T-helper 2 cell treated with Interferon-gamma antibody and Interleukin-4, amounts not matched to agents 100 ng/mL and 5 ng/mL, for 36 hours (primary cell): ENCODE measurements around the gene PRPF40B. TPM values are rescaled to one million over a fixed set of nuclear protein-coding genes. Genes with fewer than 3 reads are reported as not detected.
"Not testable (repeated sequence)": the region's sequence is repeated elsewhere in the genome, so short reads cannot be mapped to it uniquely, and the experiment has no call there.

ENCODE experiments used
- intact Hi-C: fragments of 100-400 bp; cut with micrococcal nuclease; formaldehyde crosslinking; loops from one replicate; pipeline ENCODE4 v1.15.1; 2023
- total RNA-seq: library from RNA; stranded (reverse); gene quantifications from 2 replicates; pipeline ENCODE4 v1.2.3, GENCODE V29; 2022

PRPF40B gene
- total RNA-seq, 1 donor from 2014 or later: 10.1 TPM

GRCh38 chr12:49609059-49609874 is 14.1 kb upstream of the PRPF40B start:
- intact Hi-C loops: no loop called here

- intact Hi-C loops: no loop called here
Measured at GRCh38 chr12:49609875-49610154, 13.5 kb upstream of the PRPF40B start.

- intact Hi-C loops: not testable (repeated sequence)
Measured at GRCh38 chr12:49610785-49611184, 12.6 kb upstream of the PRPF40B start.

GRCh38 chr12:49612210-49612609 is 11.2 kb upstream of the PRPF40B start:
- intact Hi-C loops: no loop called here

- intact Hi-C loops: no loop called here
Measured at GRCh38 chr12:49615725-49616124, 7.6 kb upstream of the PRPF40B start.

- intact Hi-C loops: no loop called here
Measured at GRCh38 chr12:49616533-49617219, 6.7 kb upstream of the PRPF40B start.

- intact Hi-C loops: no loop called here
Measured at GRCh38 chr12:49618576-49618975, 4.8 kb upstream of the PRPF40B start.

- intact Hi-C loops: no loop called here
Measured at GRCh38 chr12:49619286-49619685, 4.1 kb upstream of the PRPF40B start.

GRCh38 chr12:49621651-49622500 is 1.5 kb upstream of the PRPF40B start:
- intact Hi-C loops: loop anchor here (2.0 to 10.0 kb wide), 5 partner anchors 41 to 255 kb away; partner anchors contain the start of genes KCNH3, MCRS1, NCKAP5L and SPATS2

GRCh38 chr12:49622501-49623141 is 740 bp upstream of the PRPF40B start:
- intact Hi-C loops: loop anchor here (1.0 to 10.0 kb wide), 7 partner anchors 42 to 357 kb away; partner anchors contain the start of genes FMNL3, KCNH3, MCRS1 and NCKAP5L

GRCh38 chr12:49624921-49625577 is 1.7 kb downstream of the PRPF40B start:
- intact Hi-C loops: loop anchor here (5.0 to 10.0 kb wide), 3 partner anchors 88 to 258 kb away; partner anchors contain the start of genes KCNH3, NCKAP5L and SPATS2

GRCh38 chr12:49626169-49626835 is 2.9 kb downstream of the PRPF40B start:
- intact Hi-C loops: loop anchor here (10.0 kb wide), 1 partner anchor 198 kb away; the partner anchor contains the start of gene NCKAP5L

- intact Hi-C loops: loop anchor here (10.0 kb wide), 1 partner anchor 198 kb away; the partner anchor contains the start of gene NCKAP5L
Measured at GRCh38 chr12:49626836-49627235, 3.5 kb downstream of the PRPF40B start.

- intact Hi-C loops: loop anchor here (10.0 kb wide), 1 partner anchor 197 kb away; the partner anchor contains the start of gene NCKAP5L
Measured at GRCh38 chr12:49627752-49628360, 4.5 kb downstream of the PRPF40B start.

- intact Hi-C loops: no loop called here
Measured at GRCh38 chr12:49631336-49631907, 8.1 kb downstream of the PRPF40B start.

- intact Hi-C loops: no loop called here
Measured at GRCh38 chr12:49632401-49632800, 9.0 kb downstream of the PRPF40B start.

GRCh38 chr12:49632986-49633702 is 9.8 kb downstream of the PRPF40B start:
- intact Hi-C loops: no loop called here

GRCh38 chr12:49633703-49634345 is 10.5 kb downstream of the PRPF40B start:
- intact Hi-C loops: no loop called here
